ENCODE measurements around the gene MEI4.

GRCh38 chr6:77893391-77893790 is 240.6 kb downstream of the MEI4 start:
- no peak for TF ChIP-seq POLR2A (IDR thresholded peaks at IDR 0.05; ENCODE audit: low read length)
- no peak for TF ChIP-seq GATA1 (IDR thresholded peaks at IDR 0.05; ENCODE audit: low read depth, low read length)

Measured in erythroblast (primary cell).